GM13976 (cell line): ENCODE measurements around the gene CDK5RAP2.

Source experiments
- DNase-seq: peaks from one replicate; pipeline ENCODE4 v3.0.0; 2012; ENCODE audit warnings: low spot score
- in situ Hi-C: fragments of 300-500 bp; cut with MboI; formaldehyde crosslinking; loops from one replicate; pipeline ENCODE4 v1.12.0; 2022; ENCODE audit warnings: low sequenced_read_pairs, mixed read lengths, inconsistent platforms; ENCODE audit not compliant: unreplicated experiment
- TF ChIP-seq, protein P1 (sequence below): IDR thresholded peaks from 2 replicates; pipeline ENCODE4 v1.5.1; 2012; ENCODE audit warnings: borderline replicate concordance, mild to moderate bottlenecking; ENCODE audit not compliant: insufficient read depth; ENCODE audit errors: extremely low read depth, missing control alignments, control extremely low read depth

CDK5RAP2 gene

DNA sequence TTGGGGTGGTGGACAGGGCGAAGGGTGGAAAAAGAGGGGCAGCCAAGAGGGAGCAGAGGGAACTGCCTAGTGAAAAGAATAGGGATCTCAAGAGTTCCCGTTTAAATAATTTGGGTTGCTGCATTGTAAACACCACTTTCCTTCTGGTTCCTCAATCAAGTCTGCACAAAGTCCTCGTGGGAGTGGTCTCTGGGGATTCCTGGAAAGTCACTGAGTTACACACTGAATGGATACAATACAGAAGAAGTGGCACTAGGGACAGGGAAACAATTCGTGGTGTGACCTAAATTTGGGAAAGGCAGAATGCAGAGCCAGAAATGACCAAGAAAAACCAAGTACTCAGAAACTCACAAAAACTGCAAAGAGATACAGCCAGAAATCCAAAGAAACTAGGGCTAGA is 161.7 kb downstream of the CDK5RAP2 start:
- no peak for DNase-seq
- in situ Hi-C loops: no loop called here
- TF ChIP-seq, protein P1, sequence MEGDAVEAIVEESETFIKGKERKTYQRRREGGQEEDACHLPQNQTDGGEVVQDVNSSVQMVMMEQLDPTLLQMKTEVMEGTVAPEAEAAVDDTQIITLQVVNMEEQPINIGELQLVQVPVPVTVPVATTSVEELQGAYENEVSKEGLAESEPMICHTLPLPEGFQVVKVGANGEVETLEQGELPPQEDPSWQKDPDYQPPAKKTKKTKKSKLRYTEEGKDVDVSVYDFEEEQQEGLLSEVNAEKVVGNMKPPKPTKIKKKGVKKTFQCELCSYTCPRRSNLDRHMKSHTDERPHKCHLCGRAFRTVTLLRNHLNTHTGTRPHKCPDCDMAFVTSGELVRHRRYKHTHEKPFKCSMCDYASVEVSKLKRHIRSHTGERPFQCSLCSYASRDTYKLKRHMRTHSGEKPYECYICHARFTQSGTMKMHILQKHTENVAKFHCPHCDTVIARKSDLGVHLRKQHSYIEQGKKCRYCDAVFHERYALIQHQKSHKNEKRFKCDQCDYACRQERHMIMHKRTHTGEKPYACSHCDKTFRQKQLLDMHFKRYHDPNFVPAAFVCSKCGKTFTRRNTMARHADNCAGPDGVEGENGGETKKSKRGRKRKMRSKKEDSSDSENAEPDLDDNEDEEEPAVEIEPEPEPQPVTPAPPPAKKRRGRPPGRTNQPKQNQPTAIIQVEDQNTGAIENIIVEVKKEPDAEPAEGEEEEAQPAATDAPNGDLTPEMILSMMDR: no peak

DNA sequence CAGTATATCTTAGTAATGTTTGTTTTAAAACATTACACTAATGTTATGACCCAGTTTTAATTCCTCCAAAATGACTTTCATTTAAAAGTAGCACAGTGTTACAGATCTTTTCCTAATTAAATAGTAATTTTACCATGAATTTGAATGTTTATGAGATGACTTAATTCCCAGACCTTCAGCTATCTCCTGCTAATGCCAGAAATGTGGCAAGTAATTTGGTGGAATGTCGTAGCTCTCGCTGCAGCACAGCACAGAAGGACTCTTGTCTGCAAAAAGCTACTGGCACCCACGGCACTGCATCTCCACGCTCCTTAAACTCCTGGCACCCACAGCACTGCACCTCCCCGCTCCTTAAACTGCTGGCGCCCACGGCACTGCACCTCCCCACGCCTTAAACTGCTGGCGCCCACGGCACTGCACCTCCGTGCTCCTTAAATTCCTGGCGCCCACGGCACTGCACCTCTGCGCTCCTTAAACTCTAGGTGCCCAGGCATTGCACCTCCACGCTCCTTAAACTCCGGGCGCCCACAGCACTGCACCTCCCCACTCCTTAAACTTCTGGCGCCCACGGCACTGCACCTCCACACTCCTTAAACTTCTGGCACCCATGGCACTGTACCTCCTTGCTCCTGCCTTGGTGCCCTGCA is 163.1 kb downstream of the CDK5RAP2 start:
- in situ Hi-C loops: no loop called here
- TF ChIP-seq, protein P1: no peak

DNA sequence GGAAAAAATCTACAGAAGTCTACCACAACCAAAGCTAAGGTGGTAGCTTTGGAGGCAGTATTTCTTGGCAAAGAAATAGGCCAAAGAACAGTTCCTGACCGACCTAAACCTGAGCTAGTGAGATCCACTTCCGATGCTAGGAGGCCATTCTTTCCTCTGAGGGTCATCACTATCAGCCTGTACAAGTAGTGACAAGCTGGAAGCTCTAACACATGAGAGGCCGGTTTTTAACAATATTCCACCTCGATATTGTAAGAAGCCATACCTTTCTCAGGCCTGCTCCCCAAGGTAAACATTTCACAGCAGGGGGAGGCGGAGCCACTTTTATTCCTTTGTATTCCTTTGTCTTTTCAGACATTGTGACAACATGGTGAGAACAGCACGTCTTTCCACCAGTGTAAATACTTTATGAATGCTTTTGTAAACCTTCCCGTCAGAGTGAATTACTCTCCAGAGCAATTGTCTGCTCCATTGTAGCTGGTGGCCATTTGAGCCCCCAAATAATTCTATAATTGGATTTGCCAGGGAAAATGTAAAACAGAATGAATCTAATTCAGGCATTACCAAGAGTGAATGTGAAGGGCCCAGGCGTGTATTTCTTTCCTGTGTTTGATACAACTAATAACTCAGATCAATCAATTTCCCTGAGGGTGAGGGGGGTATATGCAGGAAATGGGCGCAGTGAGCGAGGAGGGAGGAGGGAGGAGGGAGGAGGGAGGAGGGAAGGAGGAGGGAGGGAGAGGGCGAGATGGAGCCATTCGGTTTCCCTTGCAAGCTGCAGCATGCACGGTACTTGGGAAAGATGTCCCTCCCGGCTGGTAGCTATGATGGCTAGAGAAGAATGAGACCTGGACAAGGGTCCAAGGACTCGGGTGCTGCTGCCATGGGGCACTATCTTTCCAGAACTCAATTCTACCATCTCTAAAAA is 166.6 kb downstream of the CDK5RAP2 start:
- in situ Hi-C loops: no loop called here
- no peak for DNase-seq
- TF ChIP-seq, protein P1: no peak

More for the DNA sequence above, 163.1 kb downstream of the CDK5RAP2 start:
- DNase-seq: no peak

DNA sequence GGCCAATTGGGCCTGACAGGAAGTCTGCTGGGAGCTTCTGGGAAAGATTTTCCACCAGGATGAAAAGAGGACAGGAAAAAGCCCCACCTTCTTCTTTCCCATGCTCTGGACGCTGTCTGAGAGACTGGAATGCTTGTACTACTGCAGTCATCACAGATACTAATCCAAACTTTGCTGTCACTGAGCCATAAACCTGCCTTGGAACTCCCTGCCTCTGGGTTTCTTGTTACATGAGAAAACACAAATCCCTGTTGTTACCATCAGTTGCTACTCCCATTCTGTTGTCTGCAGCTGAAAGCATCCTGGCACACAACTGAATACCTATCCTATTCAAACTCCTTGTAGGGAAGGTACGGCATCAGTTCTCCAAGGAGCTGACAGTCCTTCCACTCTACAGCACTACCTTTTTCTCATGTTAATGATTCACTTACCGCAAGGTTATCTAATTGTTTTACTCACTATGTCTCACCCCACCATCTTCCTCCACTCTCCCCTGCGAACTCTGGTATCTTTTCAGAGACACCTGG is 167.5 kb downstream of the CDK5RAP2 start:
- no peak for DNase-seq
- in situ Hi-C loops: no loop called here
- TF ChIP-seq, protein P1: no peak

DNA sequence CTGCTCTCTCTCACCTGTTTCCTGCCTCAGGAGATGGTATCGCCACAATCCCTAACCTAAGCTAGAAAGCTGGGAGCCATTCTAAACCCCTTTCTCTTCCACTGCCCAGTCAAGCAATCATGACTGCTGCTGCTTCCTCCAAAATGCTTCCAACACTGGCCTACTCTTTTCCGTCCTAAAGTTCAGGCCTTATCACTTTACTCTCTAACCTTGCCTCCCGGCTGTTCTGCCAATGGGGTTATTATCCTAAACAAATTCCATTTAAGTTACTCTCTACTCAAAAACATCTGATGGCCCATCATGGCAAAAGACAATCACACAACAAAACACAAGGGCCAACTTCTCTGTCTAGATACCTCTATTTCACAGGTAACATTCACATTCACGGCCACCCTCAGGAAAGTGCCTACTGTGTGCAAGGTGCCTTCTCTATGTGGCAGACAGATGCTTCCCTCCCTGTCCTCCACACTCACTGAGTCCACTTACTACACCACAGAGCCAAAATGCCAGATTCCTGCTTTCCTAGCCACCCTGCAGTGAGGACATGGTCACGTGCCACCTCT is 168.0 kb downstream of the CDK5RAP2 start:
- in situ Hi-C loops: no loop called here
- TF ChIP-seq, protein P1: no peak
- no peak for DNase-seq

DNA sequence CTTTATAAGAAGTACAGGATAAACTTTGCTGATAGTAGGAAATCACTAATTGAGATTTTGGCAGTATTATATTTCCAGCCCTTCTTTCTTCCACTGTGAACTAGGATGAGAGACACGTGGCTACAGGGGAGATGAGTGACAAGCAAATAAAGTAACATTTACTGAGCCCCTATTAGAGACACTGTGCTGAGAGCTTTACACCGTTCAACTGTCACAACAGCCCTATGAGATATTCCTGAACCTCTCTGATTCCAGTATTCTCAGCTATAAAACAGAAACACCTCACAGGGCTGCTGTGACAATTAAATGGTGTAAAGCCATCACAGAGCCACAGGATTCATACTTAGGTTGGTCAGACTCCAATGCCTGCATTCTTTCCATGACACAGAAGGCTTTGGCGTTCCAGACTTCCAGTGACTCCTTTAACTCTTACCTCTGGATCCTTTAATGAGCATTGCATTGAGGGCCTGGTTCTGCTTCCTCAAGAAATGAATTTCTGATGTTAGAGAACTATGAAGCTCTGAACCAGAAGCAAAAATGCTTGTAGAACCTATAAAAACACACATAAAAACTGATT is 169.0 kb downstream of the CDK5RAP2 start:
- DNase-seq: no peak
- in situ Hi-C loops: no loop called here
- TF ChIP-seq, protein P1: no peak
